Transverse colon (tissue), 4 donors: ENCODE results near the gene TMED6.

Experiments
- EP300 ChIP-seq: sonication (generic); formaldehyde crosslinking; IDR thresholded peaks from one replicate; pipeline ENCODE4 v1.6.1; 2017; ENCODE audit warnings: antibody characterized with exemption, low read depth
- POLR2A ChIP-seq: fragments of 450-650 bp; IDR thresholded peaks from one replicate; pipeline ENCODE4 v1.6.1; 2016; ENCODE audit warnings: antibody characterized with exemption, mild to moderate bottlenecking, moderate library complexity
- POLR2AphosphoS5 ChIP-seq, 3 donors: sonication (generic); formaldehyde crosslinking; IDR thresholded peaks; one replicate each; pipeline ENCODE4 v1.6.1; 2016; ENCODE audit warnings: antibody characterized with exemption in 3 of 3
- TF ChIP-seq, protein P1 (sequence below), 5 experiments: fragments of 200-600 bp in 3 of 5; fragments of 450-650 bp in 2 of 5; sonication (generic) in 3 of 5; IDR thresholded peaks; 1 replicate in 2 of 5; 2 replicates in 3 of 5; pipeline ENCODE4 v1.5.1; 2016 to 2017; ENCODE audit warnings: antibody characterized with exemption in 5 of 5, inconsistent platforms in 3 of 5, mild to moderate bottlenecking in 2 of 5, moderate library complexity in 1 of 5

GRCh38 chr16:69294051-69294450 is 57.5 kb downstream of the TMED6 start:
- TF ChIP-seq, protein P1, sequence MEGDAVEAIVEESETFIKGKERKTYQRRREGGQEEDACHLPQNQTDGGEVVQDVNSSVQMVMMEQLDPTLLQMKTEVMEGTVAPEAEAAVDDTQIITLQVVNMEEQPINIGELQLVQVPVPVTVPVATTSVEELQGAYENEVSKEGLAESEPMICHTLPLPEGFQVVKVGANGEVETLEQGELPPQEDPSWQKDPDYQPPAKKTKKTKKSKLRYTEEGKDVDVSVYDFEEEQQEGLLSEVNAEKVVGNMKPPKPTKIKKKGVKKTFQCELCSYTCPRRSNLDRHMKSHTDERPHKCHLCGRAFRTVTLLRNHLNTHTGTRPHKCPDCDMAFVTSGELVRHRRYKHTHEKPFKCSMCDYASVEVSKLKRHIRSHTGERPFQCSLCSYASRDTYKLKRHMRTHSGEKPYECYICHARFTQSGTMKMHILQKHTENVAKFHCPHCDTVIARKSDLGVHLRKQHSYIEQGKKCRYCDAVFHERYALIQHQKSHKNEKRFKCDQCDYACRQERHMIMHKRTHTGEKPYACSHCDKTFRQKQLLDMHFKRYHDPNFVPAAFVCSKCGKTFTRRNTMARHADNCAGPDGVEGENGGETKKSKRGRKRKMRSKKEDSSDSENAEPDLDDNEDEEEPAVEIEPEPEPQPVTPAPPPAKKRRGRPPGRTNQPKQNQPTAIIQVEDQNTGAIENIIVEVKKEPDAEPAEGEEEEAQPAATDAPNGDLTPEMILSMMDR (IDR thresholded peaks at IDR 0.05): no peak
- TF ChIP-seq EP300: no peak
- no peak for TF ChIP-seq POLR2A
- no peak for TF ChIP-seq POLR2AphosphoS5 (IDR thresholded peaks at IDR 0.05)
